ENCODE data around the gene FRMD1. TPM values are rescaled to one million over a fixed set of nuclear protein-coding genes. Genes with fewer than 3 reads are reported as not detected.

Gene FRMD1
- total and polyA plus RNA-seq, 2 experiments from 2014 or later, result 0.07 TPM; not detected in 1

GRCh38 chr6:168037242-168037641, 41.8 kb downstream of the FRMD1 start:
- H3K79me2 ChIP-seq, result no peaks in the 10 kb centered on the region
- H2AFZ ChIP-seq, result no peak overlapping the region
- no peaks in the 10 kb centered on the region for H4K20me1 ChIP-seq (ENCODE audit: insufficient read depth, poor library complexity, severe bottlenecking)
- 82% methylated on average over 6 of the region's 6 CpGs for WGBS (ENCODE audit: low lambda C conversion rate, missing lambda C conversion rate)
- no peak for DNase-seq (ENCODE audit: low spot score)
- H3K4me2 ChIP-seq, result no peak overlapping the region
- peaks cover 8% of the 10 kb centered on the region for H3K9me3 ChIP-seq (ENCODE audit: low read depth)
- H3K27me3 ChIP-seq, result no peaks in the 10 kb centered on the region
- peaks cover 11% of the 10 kb centered on the region for H3K4me1 ChIP-seq (ENCODE audit: insufficient read depth)
- no peaks in the 10 kb centered on the region for H3K36me3 ChIP-seq (replicated peaks; ENCODE audit: insufficient read depth, low read depth)
- TF ChIP-seq EZH2 (IDR thresholded peaks at IDR 0.05; ENCODE audit: borderline replicate concordance) (no peak), EZH2phosphoT487 (IDR thresholded peaks at IDR 0.05; ENCODE audit: low read depth, severe bottlenecking, unreplicated experiment) (no peak), CTCF (IDR thresholded peaks at IDR 0.05; ENCODE audit: poor library complexity) (no peak)
- no peaks in the 10 kb centered on the region for H3K9me2 ChIP-seq (replicated peaks; ENCODE audit: insufficient read depth)
- no peak overlapping the region for H3K27ac ChIP-seq
- H3K4me3 ChIP-seq, result no peak overlapping the region

GRCh38 chr6:168035661-168036545, 43.1 kb downstream of the FRMD1 start:
- H4K20me1 ChIP-seq (ENCODE audit: insufficient read depth, poor library complexity, severe bottlenecking), result no peaks in the 10 kb centered on the region
- H3K79me2 ChIP-seq, result no peaks in the 10 kb centered on the region
- peak overlapping the region; percentile 76 for H3K27ac ChIP-seq
- no peaks in the 10 kb centered on the region for H3K9me2 ChIP-seq (replicated peaks; ENCODE audit: insufficient read depth)
- peaks cover 16% of the 10 kb centered on the region for H3K4me1 ChIP-seq (ENCODE audit: insufficient read depth)
- WGBS (ENCODE audit: low lambda C conversion rate, missing lambda C conversion rate), result 25% methylated on average over 29 of the region's 29 CpGs
- H3K9me3 ChIP-seq (ENCODE audit: low read depth), result peaks cover 8% of the 10 kb centered on the region
- H3K4me2 ChIP-seq, result peak overlapping the region; percentile 85
- peak; percentile 45 for DNase-seq (ENCODE audit: low spot score)
- peak overlapping the region; percentile 77 for H2AFZ ChIP-seq
- TF ChIP-seq EZH2phosphoT487 (IDR thresholded peaks at IDR 0.05; ENCODE audit: low read depth, severe bottlenecking, unreplicated experiment) (no peak), CTCF (IDR thresholded peaks at IDR 0.05; ENCODE audit: poor library complexity) (no peak), EZH2 (IDR thresholded peaks at IDR 0.05; ENCODE audit: borderline replicate concordance) (no peak)
- H3K4me3 ChIP-seq, result peak overlapping the region; percentile 8
- H3K27me3 ChIP-seq, result no peaks in the 10 kb centered on the region
- no peaks in the 10 kb centered on the region for H3K36me3 ChIP-seq (replicated peaks; ENCODE audit: insufficient read depth, low read depth)

- Histone ChIP-seq H3K4me2 (peak overlapping the region; percentile 85), H3K36me3 (replicated peaks; ENCODE audit: insufficient read depth, low read depth) (no peaks in the 10 kb centered on the region), H3K9me2 (replicated peaks; ENCODE audit: insufficient read depth) (no peaks in the 10 kb centered on the region), H3K4me3 (peak overlapping the region; percentile 8), H3K79me2 (no peaks in the 10 kb centered on the region), H4K20me1 (ENCODE audit: insufficient read depth, poor library complexity, severe bottlenecking) (no peaks in the 10 kb centered on the region), H2AFZ (peak overlapping the region; percentile 77), H3K4me1 (ENCODE audit: insufficient read depth) (peaks cover 21% of the 10 kb centered on the region), H3K9me3 (ENCODE audit: low read depth) (peaks cover 8% of the 10 kb centered on the region), H3K27ac (peak overlapping the region; percentile 76), H3K27me3 (no peaks in the 10 kb centered on the region)
- peak; percentile 84 for DNase-seq (ENCODE audit: low spot score)
- 17% methylated on average over 39 of the region's 45 CpGs for WGBS (ENCODE audit: low lambda C conversion rate, missing lambda C conversion rate)
- TF ChIP-seq EZH2 (IDR thresholded peaks at IDR 0.05; ENCODE audit: borderline replicate concordance) (no peak), CTCF (IDR thresholded peaks at IDR 0.05; ENCODE audit: poor library complexity) (no peak), EZH2phosphoT487 (IDR thresholded peaks at IDR 0.05; ENCODE audit: low read depth, severe bottlenecking, unreplicated experiment) (no peak)
These were observed 43.8 kb downstream of the FRMD1 start for GRCh38 chr6:168035098-168035660.

All from hepatocyte (in vitro differentiated cells).